ENCODE measurements around the gene FOLR2. TPM values are rescaled to one million over a fixed set of nuclear protein-coding genes. Genes with fewer than 3 reads are reported as not detected.

The FOLR2 gene
- total RNA-seq, 6 experiments from 2014 or later: 3.3 to 28.3 (median 8.6) TPM

DNA sequence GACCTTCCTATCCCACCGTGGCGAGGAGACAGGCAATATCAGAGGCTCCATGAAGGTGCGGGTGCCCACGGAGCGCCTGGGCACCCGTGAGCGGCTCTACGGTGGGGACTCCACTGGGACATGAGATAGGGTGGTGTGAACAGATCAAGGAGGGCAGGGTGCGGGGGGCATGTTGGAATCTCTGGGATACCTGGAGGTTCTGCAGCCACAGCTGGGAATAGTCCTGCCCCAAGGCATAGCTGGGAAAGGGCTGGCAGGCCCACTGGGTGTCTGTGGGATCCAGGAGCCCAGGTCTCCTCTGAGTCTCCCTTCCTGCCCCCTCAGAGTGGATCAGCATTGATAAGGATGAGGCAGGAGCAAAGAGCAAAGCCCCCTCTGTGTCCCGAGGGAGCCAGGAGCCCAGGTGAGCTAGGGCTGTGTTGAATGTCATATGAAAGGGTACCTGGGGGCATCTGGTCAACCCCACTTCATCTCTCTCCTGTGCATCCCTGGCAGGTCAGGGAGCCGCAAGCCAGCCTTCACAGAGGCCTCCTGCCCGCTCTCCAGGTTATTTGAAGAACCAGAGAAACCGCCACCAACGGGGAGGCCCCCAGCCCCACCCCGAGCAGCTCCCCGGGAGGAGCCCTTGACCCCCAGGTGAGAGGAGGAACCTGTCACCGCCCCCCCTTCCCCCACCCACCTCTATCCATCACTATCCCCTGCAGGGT, 18.9 kb downstream of the FOLR2 start:
- peaks cover 4 to 59% (median 23%) of the 10 kb centered on the region in 4 donors for H3K36me3 ChIP-seq

GRCh38 chr11:72236083-72236697, 19.6 kb downstream of the FOLR2 start:
- intact Hi-C loops (cut with DNase I): no loop called here
- DNase-seq: no peak
- TF ChIP-seq POLR2A (IDR thresholded peaks at IDR 0.05) (no peak), CTCF (IDR thresholded peaks at IDR 0.05) (no peak)
- WGBS (ENCODE audit: insufficient coverage, low coverage, low lambda C conversion rate, missing lambda C conversion rate): 80% methylated on average over 4 of the region's 4 CpGs
- H3K27ac ChIP-seq: no peak overlapping the region
- H3K36me3 ChIP-seq: peaks cover 4 to 52% (median 19%) of the 10 kb centered on the region in 4 donors
- ATAC-seq: no peak
- H3K9me3 ChIP-seq: no peaks in the 10 kb centered on the region
- no peak overlapping the region for H3K4me3 ChIP-seq
- H3K27me3 ChIP-seq: no peaks in the 10 kb centered on the region
- peaks cover 0 to 13% (median 3%) of the 10 kb centered on the region in 4 donors for H3K4me1 ChIP-seq

More for the DNA sequence above, 18.9 kb downstream of the FOLR2 start:
- Histone ChIP-seq H3K4me3 (no peak overlapping the region), H3K27me3 (no peaks in the 10 kb centered on the region), H3K27ac (no peak overlapping the region), H3K9me3 (no peaks in the 10 kb centered on the region), H3K4me1 (peaks cover 0 to 13% (median 3%) of the 10 kb centered on the region in 4 donors)
- 97% methylated on average over 10 of the region's 17 CpGs for WGBS (ENCODE audit: insufficient coverage, low coverage, low lambda C conversion rate, missing lambda C conversion rate)
- DNase-seq: peak in 1 of 3 donors; percentile 42
- ATAC-seq: no peak
- intact Hi-C loops (cut with DNase I): no loop called here
- TF ChIP-seq CTCF (IDR thresholded peaks at IDR 0.05) (no peak), POLR2A (IDR thresholded peaks at IDR 0.05) (no peak)

GRCh38 chr11:72236774-72237111, 20.1 kb downstream of the FOLR2 start:
- H3K4me1 ChIP-seq: peaks cover 0 to 13% (median 3%) of the 10 kb centered on the region in 4 donors
- H3K27me3 ChIP-seq: no peaks in the 10 kb centered on the region
- H3K4me3 ChIP-seq: no peak overlapping the region
- H3K27ac ChIP-seq: no peak overlapping the region
- WGBS (ENCODE audit: insufficient coverage, low coverage, low lambda C conversion rate, missing lambda C conversion rate): 77% methylated on average over 2 of the region's 2 CpGs
- no peaks in the 10 kb centered on the region for H3K9me3 ChIP-seq
- no peak for DNase-seq
- intact Hi-C loops (cut with DNase I): no loop called here
- ATAC-seq: no peak
- peaks cover 4 to 46% (median 16%) of the 10 kb centered on the region in 4 donors for H3K36me3 ChIP-seq
- no peak for TF ChIP-seq POLR2A (IDR thresholded peaks at IDR 0.05)
- no peak for TF ChIP-seq CTCF (IDR thresholded peaks at IDR 0.05)

- peaks cover 0 to 13% (median 3%) of the 10 kb centered on the region in 4 donors for H3K4me1 ChIP-seq
- intact Hi-C loops (cut with DNase I): no loop called here
- H3K4me3 ChIP-seq: no peak overlapping the region
- DNase-seq (peak in 2 of 3 donors; percentile 45 to 53), ATAC-seq (no peak)
- H3K9me3 ChIP-seq: no peaks in the 10 kb centered on the region
- H3K27me3 ChIP-seq: no peaks in the 10 kb centered on the region
- H3K27ac ChIP-seq: no peak overlapping the region
- 92% methylated on average over 2 of the region's 22 CpGs for WGBS (ENCODE audit: insufficient coverage, low coverage, low lambda C conversion rate, missing lambda C conversion rate)
- TF ChIP-seq POLR2A (IDR thresholded peaks at IDR 0.05) (no peak), CTCF (IDR thresholded peaks at IDR 0.05) (no peak)
- H3K36me3 ChIP-seq: peaks cover 4 to 40% (median 14%) of the 10 kb centered on the region in 4 donors
Observed at GRCh38 chr11:72237112-72237931, 20.7 kb downstream of the FOLR2 start.

Data from right lobe of liver (tissue), 6 donors.